LNCaP clone FGC (cell line): ENCODE measurements around the gene SCAANT1.

Experiments used
- DNase-seq: peaks from one replicate; pipeline ENCODE4 v3.0.0-alpha.2; 2011; ENCODE audit warnings: low read depth
- H3K4me3 ChIP-seq: 2 replicates; pipeline ENCODE4 v1.5.1; 2011; ENCODE audit warnings: mild to moderate bottlenecking, low read depth, low read length, control low read depth
- CTCF ChIP-seq: IDR thresholded peaks from 2 replicates; pipeline ENCODE4 v1.5.1; 2012; ENCODE audit warnings: mild to moderate bottlenecking; ENCODE audit not compliant: control insufficient read depth, insufficient read depth; ENCODE audit errors: extremely low read depth

The SCAANT1 gene

GRCh38 chr3:63905731-63906620 lies 6.2 kb downstream of the SCAANT1 start:
- H3K4me3 ChIP-seq = no peak overlapping the region
- TF ChIP-seq CTCF = no peak
- DNase-seq = no peak

- H3K4me3 ChIP-seq = no peak overlapping the region
- TF ChIP-seq CTCF = no peak
- DNase-seq = no peak
Measured at GRCh38 chr3:63900459-63900858, 11.7 kb downstream of the SCAANT1 start.

GRCh38 chr3:63900010-63900409 lies 12.2 kb downstream of the SCAANT1 start:
- no peak for DNase-seq
- no peak overlapping the region for H3K4me3 ChIP-seq
- no peak for TF ChIP-seq CTCF

- no peak for TF ChIP-seq CTCF
- H3K4me3 ChIP-seq = no peak overlapping the region
- no peak for DNase-seq
Measured at GRCh38 chr3:63896332-63897030, 15.7 kb downstream of the SCAANT1 start.

- no peak for DNase-seq
- no peak overlapping the region for H3K4me3 ChIP-seq
- no peak for TF ChIP-seq CTCF
Measured at GRCh38 chr3:63895422-63896189, 16.6 kb downstream of the SCAANT1 start.

GRCh38 chr3:63892773-63893352 lies 19.3 kb downstream of the SCAANT1 start:
- no peak for DNase-seq
- no peak for TF ChIP-seq CTCF
- no peak overlapping the region for H3K4me3 ChIP-seq
